Omental fat pad (tissue), 4 donors: ENCODE data around the gene NPR2. TPM values are rescaled to one million over a fixed set of nuclear protein-coding genes. Genes with fewer than 3 reads are reported as not detected.

Experiments used
- ATAC-seq: fragments of 150-250 bp; one replicate; pipeline ENCODE4 v1.9.1; 2016; ENCODE audit warnings: mild to moderate bottlenecking, moderate library complexity; ENCODE audit not compliant: low FRiP score
- DNase-seq: peaks from one replicate; pipeline ENCODE4 v3.0.0-alpha.2; 2019; ENCODE audit warnings: low spot score
- small RNA-seq: library from RNA; depleted of rRNA; stranded (forward); fragments of <200 nt; gene quantifications from one replicate; pipeline ENCODE3, GENCODE V24; 2016
- total RNA-seq, 4 donors: library from RNA; depleted of rRNA; stranded (reverse); fragments of >200 nt; gene quantifications; one replicate each; pipeline ENCODE4 v1.1.0, GENCODE V29; 2016
- TF ChIP-seq, protein P1 (sequence below), 3 donors: fragments of 450-650 bp; IDR thresholded peaks; one replicate each; pipeline ENCODE4 v1.5.1; 2016 to 2017; ENCODE audit warnings: antibody characterized with exemption in 3 of 3, mild to moderate bottlenecking in 3 of 3, moderate library complexity in 2 of 3

NPR2 gene
- total RNA-seq, 4 donors from 2014 or later: 13.7 to 28.2 (median 24.3) TPM

DNA sequence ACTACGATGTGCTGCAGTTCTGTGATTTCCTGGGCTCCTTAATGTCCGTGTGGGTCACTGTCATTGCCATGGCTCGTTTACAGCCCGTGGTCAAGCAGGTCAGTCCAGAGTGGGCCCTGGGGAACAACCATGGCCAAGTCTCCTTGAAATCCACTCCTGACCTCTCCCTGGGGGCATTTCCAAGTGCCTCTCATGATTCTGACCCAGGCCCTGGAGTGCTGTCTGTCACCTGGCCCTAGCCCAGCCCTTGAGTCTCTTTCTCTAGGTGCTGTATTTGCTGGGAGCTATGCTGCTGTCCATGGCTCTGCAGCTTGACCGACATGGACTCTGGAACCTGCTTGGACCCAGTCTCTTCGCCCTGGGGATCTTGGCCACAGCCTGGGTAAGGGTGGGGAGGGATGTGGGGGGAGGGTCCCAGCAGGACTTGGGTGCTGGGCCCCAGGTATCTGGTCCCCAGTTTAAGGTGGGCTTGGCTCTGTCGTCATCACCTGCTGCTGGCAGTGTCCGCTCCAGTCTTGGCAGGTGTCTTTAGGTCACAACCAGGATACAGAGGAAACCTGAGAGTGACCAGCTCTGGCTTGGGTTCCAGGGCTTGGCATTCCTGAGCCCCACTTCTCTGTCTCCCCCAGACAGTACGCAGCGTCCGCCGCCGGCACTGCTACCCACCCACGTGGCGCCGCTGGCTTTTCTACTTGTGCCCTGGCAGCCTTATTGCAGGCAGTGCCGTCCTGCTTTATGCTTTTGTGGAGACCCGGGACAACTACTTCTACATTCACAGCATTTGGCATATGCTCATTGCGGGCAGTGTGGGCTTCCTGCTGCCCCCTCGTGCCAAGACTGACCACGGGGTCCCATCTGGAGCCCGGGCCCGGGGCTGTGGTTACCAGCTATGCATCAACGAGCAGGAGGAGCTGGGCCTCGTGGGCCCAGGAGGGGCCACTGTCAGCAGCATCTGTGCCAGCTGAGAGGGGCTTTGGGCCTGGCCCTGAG is 61.8 kb downstream of the NPR2 start:
- TF ChIP-seq, protein P1, sequence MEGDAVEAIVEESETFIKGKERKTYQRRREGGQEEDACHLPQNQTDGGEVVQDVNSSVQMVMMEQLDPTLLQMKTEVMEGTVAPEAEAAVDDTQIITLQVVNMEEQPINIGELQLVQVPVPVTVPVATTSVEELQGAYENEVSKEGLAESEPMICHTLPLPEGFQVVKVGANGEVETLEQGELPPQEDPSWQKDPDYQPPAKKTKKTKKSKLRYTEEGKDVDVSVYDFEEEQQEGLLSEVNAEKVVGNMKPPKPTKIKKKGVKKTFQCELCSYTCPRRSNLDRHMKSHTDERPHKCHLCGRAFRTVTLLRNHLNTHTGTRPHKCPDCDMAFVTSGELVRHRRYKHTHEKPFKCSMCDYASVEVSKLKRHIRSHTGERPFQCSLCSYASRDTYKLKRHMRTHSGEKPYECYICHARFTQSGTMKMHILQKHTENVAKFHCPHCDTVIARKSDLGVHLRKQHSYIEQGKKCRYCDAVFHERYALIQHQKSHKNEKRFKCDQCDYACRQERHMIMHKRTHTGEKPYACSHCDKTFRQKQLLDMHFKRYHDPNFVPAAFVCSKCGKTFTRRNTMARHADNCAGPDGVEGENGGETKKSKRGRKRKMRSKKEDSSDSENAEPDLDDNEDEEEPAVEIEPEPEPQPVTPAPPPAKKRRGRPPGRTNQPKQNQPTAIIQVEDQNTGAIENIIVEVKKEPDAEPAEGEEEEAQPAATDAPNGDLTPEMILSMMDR (IDR thresholded peaks at IDR 0.05): no peak
- DNase-seq (no peak), ATAC-seq (no peak)

DNA sequence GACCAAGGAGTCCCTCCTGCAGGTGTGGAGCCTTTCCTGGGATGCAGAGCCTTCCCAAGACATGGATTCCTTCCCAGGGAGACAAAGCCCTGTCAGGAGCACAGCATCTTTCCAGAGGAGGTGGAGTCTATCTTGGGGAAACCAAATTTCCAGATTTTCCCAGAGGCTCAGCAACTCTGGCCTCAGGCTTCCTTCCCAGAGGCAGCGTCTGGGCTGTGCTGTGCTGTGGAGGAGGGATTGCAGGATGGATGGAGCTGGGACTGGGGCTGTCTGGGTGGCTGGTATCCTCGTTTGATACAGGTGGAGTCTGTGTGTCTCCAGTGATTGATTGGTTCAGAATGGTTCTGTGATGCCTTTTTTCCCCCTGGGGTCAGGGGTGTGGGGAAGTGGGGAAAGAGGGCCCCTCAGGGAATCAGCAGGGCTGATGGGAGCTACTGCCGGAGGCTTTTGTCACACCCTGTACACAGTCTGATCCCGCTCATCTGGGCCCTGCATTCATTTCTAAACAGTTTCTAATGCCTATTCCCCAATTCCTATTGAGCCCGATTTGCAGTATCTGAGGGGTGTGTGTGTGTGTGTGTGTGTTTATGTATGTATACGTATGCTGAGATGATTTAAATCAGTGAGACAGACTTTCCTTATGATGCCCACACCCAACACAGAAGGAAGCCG is 62.8 kb downstream of the NPR2 start:
- DNase-seq (no peak), ATAC-seq (no peak)
- TF ChIP-seq, protein P1 (IDR thresholded peaks at IDR 0.05): no peak

DNA sequence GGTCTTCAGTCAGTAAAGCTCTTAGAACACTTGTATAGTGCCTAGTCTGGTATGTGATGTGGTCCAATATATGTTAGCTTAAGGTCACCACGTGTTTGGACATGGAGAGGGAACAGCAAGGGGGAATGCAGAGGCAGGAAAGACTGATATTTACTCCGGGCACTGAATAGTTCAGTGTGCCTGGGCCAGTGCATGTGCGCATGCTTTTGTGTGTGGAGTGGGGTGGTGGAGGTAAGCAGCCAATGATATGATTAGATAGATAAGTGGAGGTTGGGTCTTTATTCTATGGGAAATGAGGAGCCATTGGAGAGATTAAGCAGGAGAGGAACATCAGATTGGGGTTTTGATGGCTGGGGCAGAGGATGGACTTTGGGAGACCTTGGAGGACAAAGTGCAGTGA is 64.8 kb downstream of the NPR2 start:
- no peak for ATAC-seq
- no peak for DNase-seq
- TF ChIP-seq, protein P1 (IDR thresholded peaks at IDR 0.05): no peak

DNA sequence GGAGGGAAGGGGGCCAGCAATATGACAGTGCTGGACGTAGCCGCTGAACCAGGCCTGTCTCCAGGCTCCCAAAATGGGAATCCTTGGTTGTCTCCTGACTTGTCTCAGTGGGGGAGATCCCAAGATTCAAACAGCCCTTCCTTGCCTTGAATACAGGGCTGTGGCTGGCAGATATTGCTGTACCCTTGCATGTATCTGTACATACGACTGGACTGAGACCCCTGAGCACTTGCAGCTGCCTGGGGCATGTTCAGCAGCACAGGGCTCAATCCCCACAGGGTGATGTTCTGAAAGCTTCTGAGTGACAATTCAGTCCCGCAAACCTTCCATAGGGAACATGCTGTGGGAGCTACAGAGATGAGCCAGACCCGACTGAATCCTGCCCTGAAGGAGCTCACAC is 65.5 kb downstream of the NPR2 start:
- DNase-seq (no peak), ATAC-seq (no peak)
- TF ChIP-seq, protein P1 (IDR thresholded peaks at IDR 0.05): no peak

DNA sequence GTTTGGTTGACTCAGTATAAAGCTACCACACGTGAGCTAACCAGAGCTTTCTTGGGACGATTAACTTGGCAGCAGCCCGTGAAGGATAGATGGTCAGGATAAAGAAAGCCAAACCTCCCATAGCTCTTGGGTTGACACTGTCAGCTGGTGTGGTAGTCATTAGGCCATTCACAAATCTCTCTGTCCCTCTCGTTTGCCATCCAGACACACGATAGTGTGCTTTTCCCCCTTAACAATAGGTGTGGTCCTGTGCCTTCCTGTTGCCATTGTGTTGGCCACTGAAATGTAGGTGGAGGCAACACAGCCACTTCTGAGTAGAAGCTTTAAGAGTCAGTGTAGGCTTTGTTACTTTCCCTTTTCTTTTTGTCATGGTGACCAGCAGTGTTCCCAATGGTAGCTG is 67.1 kb downstream of the NPR2 start:
- DNase-seq (no peak), ATAC-seq (no peak)
- TF ChIP-seq, protein P1 (IDR thresholded peaks at IDR 0.05): no peak

Small RNA genes within 50 kb of the gene (small RNA-seq; reads per million reads assigned to genes)
- not detected for gene HINT2

Other genes with a start within 250 kb of the NPR2 start
- gene TESK1, start 186.3 kb upstream of the NPR2 start, total RNA-seq: 10 to 100 TPM; 29.6 to 53.0 (median 36.5) TPM
- 10 to 100 TPM in 1 of 4 donors, 1 to 10 TPM in 3; 1.6 to 15.5 (median 4.9) TPM for gene CD72, start 173.2 kb upstream of the NPR2 start, total RNA-seq
- 1 to 10 TPM in 3 of 4 donors, under 1 TPM in 1; 0.74 to 5.2 (median 1.1) TPM for gene SIT1, start 140.7 kb upstream of the NPR2 start, total RNA-seq
- 1,000 to 10,000 TPM in 3 of 4 donors, 100 to 1,000 TPM in 1; 841 to 3,200 (median 2,180) TPM for gene RMRP, start 133.6 kb upstream of the NPR2 start, total RNA-seq
- gene CCDC107, start 133.3 kb upstream of the NPR2 start, total RNA-seq: 100 to 1,000 TPM in 1 of 4 donors, 10 to 100 TPM in 3; 35.8 to 108 (median 52.5) TPM
- gene ARHGEF39, start 126.4 kb upstream of the NPR2 start, total RNA-seq: 1 to 10 TPM in 1 of 4 donors, under 1 TPM in 2, not detected in 1; 0.36 to 2.8 (median 0.65) TPM
- gene CA9, start 117.7 kb upstream of the NPR2 start, total RNA-seq: 10 to 100 TPM in 1 of 4 donors, 1 to 10 TPM in 1, under 1 TPM in 1, not detected in 1; 0.82 to 35.4 (median 2.0) TPM
- 100 to 1,000 TPM; 150 to 301 (median 237) TPM for gene TPM2, start 101.7 kb upstream of the NPR2 start, total RNA-seq
- 100 to 1,000 TPM; 301 to 553 (median 412) TPM for gene TLN1, start 59.4 kb upstream of the NPR2 start, total RNA-seq
- 10 to 100 TPM; 43.2 to 48.3 (median 45.8) TPM for gene CREB3, start 58.9 kb upstream of the NPR2 start, total RNA-seq
- gene GBA2, start 42.4 kb upstream of the NPR2 start, total RNA-seq: 10 to 100 TPM; 33.7 to 94.7 (median 57.9) TPM
- 10 to 100 TPM; 12.7 to 19.2 (median 17.5) TPM for gene RGP1, start 42.3 kb upstream of the NPR2 start, total RNA-seq
- not detected for gene MSMP, start 37.3 kb upstream of the NPR2 start, total RNA-seq
- gene SPAG8, start 20.7 kb downstream of the NPR2 start, total RNA-seq: 1 to 10 TPM in 2 of 4 donors, under 1 TPM in 1, not detected in 1; 0.65 to 2.8 (median 2.0) TPM
- gene HINT2, start 23.5 kb downstream of the NPR2 start, total RNA-seq: 10 to 100 TPM; 19.8 to 49.7 (median 40.6) TPM
- gene FAM221B, start 37.1 kb downstream of the NPR2 start, total RNA-seq: not detected
- gene TMEM8B, start 37.6 kb downstream of the NPR2 start, total RNA-seq: 10 to 100 TPM in 1 of 4 donors, 1 to 10 TPM in 3; 2.7 to 13.2 (median 4.6) TPM
- gene OR13J1, start 78.8 kb downstream of the NPR2 start, total RNA-seq: not detected
- 10 to 100 TPM in 2 of 4 donors, 1 to 10 TPM in 2; 5.1 to 17.5 (median 11.3) TPM for gene HRCT1, start 114.6 kb downstream of the NPR2 start, total RNA-seq
- 10 to 100 TPM in 3 of 4 donors, 1 to 10 TPM in 1; 5.6 to 70.1 (median 18.4) TPM for gene SPAAR, start 117.9 kb downstream of the NPR2 start, total RNA-seq
- gene OR2S2, start 166.6 kb downstream of the NPR2 start, total RNA-seq: not detected
- 10 to 100 TPM; 15.0 to 27.7 (median 21.7) TPM for gene RECK, start 245.3 kb downstream of the NPR2 start, total RNA-seq